IMR-90 (cell line): ENCODE data around the gene PARP14. TPM values are rescaled to one million over a fixed set of nuclear protein-coding genes. Genes with fewer than 3 reads are reported as not detected.
"Not testable (repeated sequence)": the region's sequence is repeated elsewhere in the genome, so short reads cannot be mapped to it uniquely, and the experiment has no call there.

ENCODE experiments used
- ATAC-seq: fragments of 200-7000 bp; cut with Tn5 transposase; 2 replicates; pipeline ENCODE4 v1.9.1; 2020; ENCODE audit warnings: low read depth, mild to moderate bottlenecking, moderate library complexity
- BruUV-seq: library from RNA; stranded (reverse); fragments of 400-500 nt; replicated peaks from 2 replicates; lab custom pipeline; 2021; lab: Mats Ljungman, UMichigan
- CTCF ChIA-PET: fragments of 300-600 bp; formaldehyde crosslinking; extraction: SDS; loops from one replicate; lab custom pipeline; 2021; ENCODE audit warnings: antibody characterized with exemption; lab: Yijun Ruan, JAX
- POLR2A ChIA-PET: fragments of 300-600 bp; sonication (Branson Sonifier 250); formaldehyde crosslinking; loops from one replicate; lab custom pipeline; 2022; ENCODE audit warnings: antibody characterized with exemption; ENCODE audit not compliant: unreplicated experiment; lab: Charles Lee
- DNase-seq: peaks from one replicate; pipeline ENCODE4 v3.0.0; 2013
- H2AFZ ChIP-seq: replicated peaks from 2 replicates; pipeline ENCODE3; 2013; ENCODE audit warnings: low read length, mild to moderate bottlenecking; ENCODE audit not compliant: poor library complexity
- H2AK5ac ChIP-seq: 2 replicates; pipeline ENCODE4 v1.6.1; 2013; ENCODE audit warnings: low read depth, low read length, inconsistent platforms
- H2AK9ac ChIP-seq: replicated peaks from 2 replicates; pipeline ENCODE3; 2013; ENCODE audit warnings: mild to moderate bottlenecking, low read depth, low read length, moderate library complexity; ENCODE audit not compliant: poor library complexity
- H2BK120ac ChIP-seq: 2 replicates; pipeline ENCODE4 v1.6.1; 2013; ENCODE audit warnings: low read depth, low read length, inconsistent platforms
- H2BK15ac ChIP-seq: 3 replicates; pipeline ENCODE4 v1.6.1; 2013; ENCODE audit warnings: low read depth, low read length, inconsistent platforms
- H2BK20ac ChIP-seq: 2 replicates; pipeline ENCODE4 v1.6.1; 2013; ENCODE audit warnings: low read depth, mild to moderate bottlenecking, inconsistent platforms, low read length, moderate library complexity
- H2BK5ac ChIP-seq: 2 replicates; pipeline ENCODE4 v1.6.1; 2013; ENCODE audit warnings: mild to moderate bottlenecking, low read depth, low read length, inconsistent platforms; ENCODE audit not compliant: poor library complexity, severe bottlenecking
- H3K14ac ChIP-seq: replicated peaks from 2 replicates; pipeline ENCODE4 v1.6.1; 2013; ENCODE audit warnings: low read depth, low read length, inconsistent platforms
- H3K18ac ChIP-seq: 2 replicates; pipeline ENCODE4 v1.6.1; 2013; ENCODE audit warnings: low read depth, low read length, control low read depth
- H3K23ac ChIP-seq: 2 replicates; pipeline ENCODE4 v1.6.1; 2013; ENCODE audit warnings: low read depth, low read length, inconsistent platforms
- H3K27ac ChIP-seq: 2 replicates; pipeline ENCODE4 v1.5.1; 2013; ENCODE audit warnings: mild to moderate bottlenecking, control low read depth, low read length; ENCODE audit not compliant: insufficient read depth
- H3K27me3 ChIP-seq: 2 replicates; pipeline ENCODE4 v1.6.1; 2013; ENCODE audit warnings: low read length; ENCODE audit not compliant: control insufficient read depth, insufficient read depth
- H3K36me3 ChIP-seq: 2 replicates; pipeline ENCODE4 v1.6.1; 2013; ENCODE audit warnings: low read length, mixed read lengths; ENCODE audit not compliant: control insufficient read depth, insufficient read depth
- H3K4ac ChIP-seq: 2 replicates; pipeline ENCODE4 v1.6.1; 2013; ENCODE audit warnings: low read depth, low read length, inconsistent platforms
- H3K4me1 ChIP-seq: 2 replicates; pipeline ENCODE4 v1.6.1; 2013; ENCODE audit warnings: low read length, mixed read lengths; ENCODE audit not compliant: control insufficient read depth, insufficient read depth
- H3K4me2 ChIP-seq: 2 replicates; pipeline ENCODE4 v1.6.1; 2013; ENCODE audit warnings: low read depth, mild to moderate bottlenecking, control low read depth, low read length, moderate library complexity
- H3K4me3 ChIP-seq: 2 replicates; pipeline ENCODE4 v1.5.1; 2013; ENCODE audit warnings: low read depth, mild to moderate bottlenecking, control low read depth, low read length, moderate library complexity; ENCODE audit not compliant: insufficient read depth
- H3K56ac ChIP-seq: 2 replicates; pipeline ENCODE4 v1.6.1; 2013; ENCODE audit warnings: low read length, inconsistent platforms; ENCODE audit not compliant: insufficient read depth; ENCODE audit errors: extremely low read depth
- H3K79me1 ChIP-seq, 2 experiments: 2 replicates each; pipeline ENCODE4 v1.6.1; 2013; ENCODE audit warnings: low read length in 2 of 2, inconsistent platforms in 1 of 2, low read depth in 1 of 2
- H3K9ac ChIP-seq: 2 replicates; pipeline ENCODE4 v1.6.1; 2013; ENCODE audit warnings: low read depth, low read length, control low read depth
- H3K9me1 ChIP-seq: 2 replicates; pipeline ENCODE4 v1.6.1; 2013; ENCODE audit warnings: low read length, inconsistent platforms; ENCODE audit not compliant: insufficient read depth
- H3K9me3 ChIP-seq: 2 replicates; pipeline ENCODE4 v1.6.1; 2013; ENCODE audit warnings: low read length; ENCODE audit not compliant: control insufficient read depth, insufficient read depth
- H4K20me1 ChIP-seq: 2 replicates; pipeline ENCODE4 v1.6.1; 2013; ENCODE audit warnings: low read length, inconsistent platforms; ENCODE audit not compliant: insufficient read depth
- H4K5ac ChIP-seq: 2 replicates; pipeline ENCODE4 v1.6.1; 2013; ENCODE audit warnings: mild to moderate bottlenecking, low read depth, low read length, control low read depth
- H4K8ac ChIP-seq, 2 experiments: 2 replicates each; pipeline ENCODE4 v1.6.1; 2013; ENCODE audit warnings: low read depth in 2 of 2, low read length in 2 of 2, control low read depth in 1 of 2, inconsistent platforms in 1 of 2
- H4K91ac ChIP-seq: 2 replicates; pipeline ENCODE4 v1.6.1; 2013; ENCODE audit warnings: low read depth, low read length, inconsistent platforms; ENCODE audit not compliant: insufficient read depth
- WGBS, 2 experiments: methylation state at CpG; one replicate each; pipeline versions ENCODE4 v1.1.5 to v1.1.7; 2013; ENCODE audit warnings: missing lambda C conversion rate in 2 of 2; ENCODE audit not compliant: insufficient read length in 1 of 2; ENCODE audit errors: extremely low coverage in 2 of 2; 5-methylcytosine and 5-hydroxymethylcytosine counted together
- dilution Hi-C: fragments of 300-500 bp; cut with HindIII; formaldehyde crosslinking; loops from one replicate; pipeline ENCODE4 v1.14.3; 2018; ENCODE audit warnings: low sequenced_read_pairs; ENCODE audit not compliant: unreplicated experiment
- in situ Hi-C: fragments of 300-500 bp; cut with MboI; formaldehyde crosslinking; loops from 3 replicates; pipeline ENCODE4 v1.14.3; 2019; ENCODE audit warnings: low sequenced_read_pairs, inconsistent platforms, mixed read lengths
- intact Hi-C: fragments of 100-400 bp; cut with micrococcal nuclease; formaldehyde crosslinking; loops from 2 replicates; pipeline ENCODE4 v1.10.0; 2022
- polyA plus RNA-seq, 3 experiments: library from polyadenylated mRNA; depleted of rRNA; stranded (reverse); fragments of >200 nt; gene quantifications; 2 replicates each; pipeline ENCODE4 v1.2.3, GENCODE V29; 2012; ENCODE audit warnings: low replicate concordance in 1 of 3
- total RNA-seq: library from RNA; depleted of rRNA; stranded (reverse); fragments of >200 nt; gene quantifications from 2 replicates; pipeline ENCODE4 v1.2.3, GENCODE V29; 2012

Gene PARP14
- total and polyA plus RNA-seq, 2 of the 4 experiments (the other 2 are of a cell fraction) = 9.3 to 23.1 TPM

- H3K9ac ChIP-seq, CTCF ChIA-PET, DNase-seq, H3K36me3 ChIP-seq, H2BK5ac ChIP-seq, H3K27me3 ChIP-seq, POLR2A ChIA-PET, H3K18ac ChIP-seq, H3K9me1 ChIP-seq, H2AK5ac ChIP-seq, H4K20me1 ChIP-seq, dilution Hi-C loops, H4K91ac ChIP-seq, H3K14ac ChIP-seq, H3K56ac ChIP-seq, H3K23ac ChIP-seq, H4K8ac ChIP-seq, H3K9me3 ChIP-seq, H2BK120ac ChIP-seq, H4K5ac ChIP-seq, ATAC-seq, H2BK15ac ChIP-seq, H3K4me2 ChIP-seq, H3K4me3 ChIP-seq, H2BK20ac ChIP-seq, H3K27ac ChIP-seq, H3K4ac ChIP-seq, H2AK9ac ChIP-seq, in situ Hi-C loops, H2AFZ ChIP-seq: not testable (repeated sequence)
- no CpG with 5 or more reads among the region's 11 CpGs for WGBS, 2 experiments
- TSS peak; percentile 33 for BruUV-seq
- peaks cover 12 to 17% of the 10 kb centered on the region in 2 experiments for H3K79me1 ChIP-seq
- H3K4me1 ChIP-seq = peaks cover 13% of the 10 kb centered on the region
- intact Hi-C loops = loop anchor here (5.0 to 10.0 kb wide), 2 partner anchors 112 to 344 kb away; partner anchors contain the start of genes HSPBAP1, SEMA5B and SLC49A4
Measured at GRCh38 chr3:122682778-122683411, 2.3 kb downstream of the PARP14 start.
